KMS-11 (cell line): Measurements from ENCODE around the gene PCDHA7.
"Not testable (repeated sequence)": the region's sequence is repeated elsewhere in the genome, so short reads cannot be mapped to it uniquely, and the experiment has no call there.

Experiments used
- H2AFZ ChIP-seq: fragments of 200-600 bp; sonication (generic); 2 replicates; pipeline ENCODE4 v1.6.1; 2016; ENCODE audit warnings: antibody characterized with exemption, mixed run types, low read depth
- H3K27ac ChIP-seq: fragments of 200-600 bp; sonication (generic); 2 replicates; pipeline ENCODE4 v1.6.1; 2016; ENCODE audit warnings: mild to moderate bottlenecking, mixed run types
- H3K27me3 ChIP-seq: fragments of 200-600 bp; sonication (generic); 2 replicates; pipeline ENCODE4 v1.6.1; 2017; ENCODE audit warnings: mild to moderate bottlenecking, low read depth, mixed run types, moderate library complexity; ENCODE audit not compliant: insufficient read depth
- H3K36me3 ChIP-seq: fragments of 200-600 bp; sonication (generic); 2 replicates; pipeline ENCODE4 v1.6.1; 2017; ENCODE audit warnings: mild to moderate bottlenecking, mixed run types; ENCODE audit not compliant: insufficient read depth
- H3K4me1 ChIP-seq: fragments of 200-600 bp; sonication (generic); 2 replicates; pipeline ENCODE4 v1.6.1; 2016; ENCODE audit warnings: mild to moderate bottlenecking, low read depth, mixed run types; ENCODE audit not compliant: poor library complexity, severe bottlenecking
- H3K4me2 ChIP-seq: fragments of 200-600 bp; sonication (generic); 2 replicates; pipeline ENCODE4 v1.7.0; 2016; ENCODE audit warnings: mild to moderate bottlenecking, mixed run types
- H3K4me3 ChIP-seq: fragments of 200-600 bp; sonication (generic); IDR thresholded peaks from 2 replicates; pipeline ENCODE4 v1.6.1; 2017; ENCODE audit warnings: low read depth, low read length, mixed read lengths; ENCODE audit not compliant: insufficient read depth
- H3K79me2 ChIP-seq: fragments of 200-600 bp; sonication (generic); 2 replicates; pipeline ENCODE4 v1.6.1; 2016; ENCODE audit warnings: low read depth, mixed run types; ENCODE audit not compliant: insufficient read depth
- H3K9ac ChIP-seq: fragments of 200-600 bp; sonication (generic); 2 replicates; pipeline ENCODE4 v1.6.1; 2016; ENCODE audit warnings: mild to moderate bottlenecking, mixed run types
- H4K20me1 ChIP-seq: fragments of 200-600 bp; sonication (generic); 2 replicates; pipeline ENCODE4 v1.6.1; 2016; ENCODE audit warnings: mild to moderate bottlenecking, mixed run types; ENCODE audit not compliant: insufficient read depth
- CTCF ChIP-seq: fragments of 200-600 bp; sonication (generic); conservative IDR thresholded peaks from 2 replicates; pipeline ENCODE4 v1.6.1; 2017; ENCODE audit warnings: low read depth, mild to moderate bottlenecking, antibody characterized with exemption, low read length, moderate library complexity, mixed read lengths

The PCDHA7 gene

GRCh38 chr5:140808889-140809291 is 25.2 kb upstream of the PCDHA7 start:
- Histone ChIP-seq H3K4me3 (no peak overlapping the region), H3K36me3 (no peaks in the 10 kb centered on the region), H3K27ac (no peak overlapping the region), H4K20me1 (no peaks in the 10 kb centered on the region), H3K27me3 (no peaks in the 10 kb centered on the region), H2AFZ (no peak overlapping the region), H3K9ac (no peak overlapping the region), H3K4me2 (no peak overlapping the region), H3K79me2 (no peaks in the 10 kb centered on the region), H3K4me1 (no peaks in the 10 kb centered on the region)
- no peak for TF ChIP-seq CTCF

- Histone ChIP-seq H3K9ac (no peak within 1 kb of the TSS), H3K27ac (no peak within 1 kb of the TSS), H3K27me3 (no peaks in the 10 kb centered on the region), H3K4me1 (no peaks in the 10 kb centered on the region), H2AFZ (no peak within 1 kb of the TSS), H3K79me2 (no peaks in the 10 kb centered on the region), H3K4me3 (no peak within 1 kb of the TSS), H4K20me1 (no peaks in the 10 kb centered on the region), H3K36me3 (no peaks in the 10 kb centered on the region), H3K4me2 (no peak within 1 kb of the TSS)
- no peak; the same call in 1 of the 2 replicates for TF ChIP-seq CTCF
Observed at GRCh38 chr5:140821375-140822280, 12.4 kb upstream of the PCDHA7 start, which contains the start of gene PCDHA5. Gene PCDHA5 (plus strand): TSS chr5:140821613.

GRCh38 chr5:140822281-140822629 is 11.8 kb upstream of the PCDHA7 start:
- Histone ChIP-seq H3K36me3 (no peaks in the 10 kb centered on the region), H3K27ac (no peak overlapping the region), H3K27me3 (no peaks in the 10 kb centered on the region), H2AFZ (no peak overlapping the region), H3K4me2 (no peak overlapping the region), H3K79me2 (no peaks in the 10 kb centered on the region), H3K9ac (no peak overlapping the region), H4K20me1 (no peaks in the 10 kb centered on the region), H3K4me1 (no peaks in the 10 kb centered on the region), H3K4me3 (no peak overlapping the region)
- TF ChIP-seq CTCF, result no peak

- not testable (repeated sequence) for H3K9ac ChIP-seq, H3K79me2 ChIP-seq, H4K20me1 ChIP-seq, H3K4me3 ChIP-seq, H3K27ac ChIP-seq, H3K4me2 ChIP-seq, H2AFZ ChIP-seq, H3K36me3 ChIP-seq, H3K4me1 ChIP-seq, H3K27me3 ChIP-seq
Observed at GRCh38 chr5:140822969-140823368, 11.1 kb upstream of the PCDHA7 start.

- H4K20me1 ChIP-seq, result no peaks in the 10 kb centered on the region
- H3K9ac ChIP-seq, result no peak overlapping the region
- no peak overlapping the region for H3K4me3 ChIP-seq
- no peaks in the 10 kb centered on the region for H3K27me3 ChIP-seq
- no peak for TF ChIP-seq CTCF
- H3K36me3 ChIP-seq, result no peaks in the 10 kb centered on the region
- H2AFZ ChIP-seq, result no peak overlapping the region
- no peaks in the 10 kb centered on the region for H3K4me1 ChIP-seq
- H3K27ac ChIP-seq, result no peak overlapping the region
- no peaks in the 10 kb centered on the region for H3K79me2 ChIP-seq
- H3K4me2 ChIP-seq, result no peak overlapping the region
Observed at GRCh38 chr5:140823475-140823874, 10.6 kb upstream of the PCDHA7 start.
